NCI-H774 (cell line): ENCODE data around the gene POLR2C.
"Not testable (repeated sequence)": the region's sequence is repeated elsewhere in the genome, so short reads cannot be mapped to it uniquely, and the experiment has no call there.

Experiments used
- DNase-seq: peaks from one replicate; lab custom pipeline; 2025; lab: John Stamatoyannopoulos, UW

Gene POLR2C

DNA sequence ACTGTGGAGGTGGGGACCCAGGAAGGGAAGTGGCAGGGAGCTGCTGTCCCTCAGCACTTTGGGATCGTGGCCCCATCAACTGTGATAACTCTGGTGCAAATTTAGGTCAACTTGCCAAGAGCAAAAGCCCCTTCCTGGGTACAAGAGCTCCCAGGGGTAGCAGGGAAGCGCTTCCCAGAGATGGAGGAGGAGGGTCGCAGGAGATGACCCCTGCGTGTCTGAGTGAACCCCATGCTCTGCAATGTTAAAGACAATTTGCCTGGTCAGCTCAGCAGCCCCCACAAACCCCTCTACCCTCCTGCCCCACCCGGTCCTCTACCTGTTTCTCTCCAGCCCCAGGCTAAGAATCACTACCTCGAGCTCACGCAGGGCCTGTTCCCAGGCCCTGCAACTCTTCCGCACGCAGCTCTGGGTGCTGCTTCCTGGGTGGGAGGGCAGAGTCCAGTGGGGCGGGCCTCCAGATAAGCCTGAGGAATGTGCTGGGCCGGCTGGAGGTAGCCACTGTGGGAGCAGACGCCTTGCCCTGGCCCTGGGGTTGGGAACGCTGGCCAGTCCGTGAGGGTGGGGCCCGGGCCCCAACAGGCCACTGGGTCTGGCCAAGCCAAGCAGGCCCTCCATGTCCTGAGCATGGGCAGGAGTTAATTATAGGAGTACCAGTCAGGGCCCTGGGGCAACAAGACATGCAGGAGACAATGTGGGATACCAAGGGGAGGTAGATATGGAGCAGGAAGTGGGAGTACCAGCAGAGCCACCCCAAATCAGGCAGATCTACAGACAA, 17.7 kb downstream of the POLR2C start:
- no peak for DNase-seq

DNA sequence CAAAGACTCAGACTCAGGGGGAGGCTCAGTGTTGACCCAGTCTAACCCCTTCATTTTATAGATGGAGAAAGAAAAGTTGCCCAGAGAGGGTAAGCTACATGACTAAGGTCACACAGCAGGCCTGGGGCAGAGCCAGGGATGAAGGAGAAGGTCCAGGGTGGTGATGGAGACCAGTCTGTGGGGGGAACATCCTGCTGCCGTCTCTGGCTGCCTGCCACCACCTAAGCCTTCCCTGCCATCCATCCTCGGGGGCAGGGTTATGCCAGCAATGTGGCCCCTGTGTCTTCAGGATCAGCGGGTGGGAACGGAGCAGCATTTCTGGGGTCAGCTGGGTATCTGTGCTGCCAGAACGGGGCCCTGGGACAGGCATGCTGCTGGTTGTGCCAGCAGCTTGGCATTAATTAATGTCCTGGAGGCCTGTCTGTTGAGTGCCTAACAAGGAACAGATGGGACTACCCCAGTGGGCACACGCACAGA, 18.3 kb downstream of the POLR2C start:
- DNase-seq, result no peak

DNA sequence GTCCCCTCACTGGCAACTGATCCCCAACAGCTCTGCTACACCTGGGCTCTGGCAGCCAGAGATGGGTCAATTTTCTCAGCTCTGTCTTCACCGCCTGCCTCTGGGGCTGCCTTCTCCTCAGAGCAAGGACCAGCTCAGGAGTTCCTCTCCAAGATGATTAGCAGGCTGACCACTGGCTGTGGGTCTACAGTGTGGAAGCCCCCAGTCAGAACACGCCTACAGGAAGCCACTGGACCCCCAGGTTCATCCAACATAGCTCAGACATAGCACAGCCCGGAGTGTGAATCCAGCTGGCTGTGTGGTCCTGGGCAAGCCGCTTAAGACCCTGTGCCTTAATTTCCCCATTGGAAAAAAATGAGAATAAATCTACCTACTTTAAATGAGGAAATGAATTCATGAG, 18.9 kb downstream of the POLR2C start:
- DNase-seq, result no peak

DNA sequence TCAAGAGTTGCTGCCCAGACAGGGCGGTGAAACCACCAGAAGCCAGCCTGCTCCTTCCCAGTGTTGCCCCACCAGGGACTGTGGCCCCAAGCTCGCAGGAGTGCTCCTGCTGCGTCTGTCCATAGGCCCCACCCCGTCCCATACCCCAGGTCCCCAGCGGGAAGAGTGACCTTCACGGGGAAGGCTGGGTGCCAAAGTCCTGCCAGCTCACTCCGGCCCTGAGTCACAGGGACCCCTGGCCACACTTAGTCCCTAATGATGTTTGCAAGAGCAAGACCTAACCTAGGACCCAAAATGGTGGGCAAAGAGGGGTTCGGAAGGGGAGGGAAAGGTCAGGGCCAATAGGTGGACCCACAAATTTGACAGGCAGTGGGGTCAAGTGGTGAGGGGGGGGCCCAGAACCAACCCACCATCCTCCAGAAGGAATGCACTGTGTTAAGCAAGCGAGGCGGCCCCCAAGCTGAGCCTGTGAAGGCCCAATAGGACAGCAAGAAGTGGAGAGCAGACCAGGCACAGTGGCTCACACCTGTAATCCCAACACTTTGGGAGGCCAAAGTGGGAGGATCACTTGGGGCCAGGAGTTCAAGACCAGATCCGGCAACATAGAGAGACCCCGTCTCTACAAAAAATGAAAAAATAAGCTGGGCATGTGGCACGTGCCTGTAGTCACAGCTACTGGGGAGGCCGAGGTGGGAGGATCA, 20.5 kb downstream of the POLR2C start:
- DNase-seq, result no peak

DNA sequence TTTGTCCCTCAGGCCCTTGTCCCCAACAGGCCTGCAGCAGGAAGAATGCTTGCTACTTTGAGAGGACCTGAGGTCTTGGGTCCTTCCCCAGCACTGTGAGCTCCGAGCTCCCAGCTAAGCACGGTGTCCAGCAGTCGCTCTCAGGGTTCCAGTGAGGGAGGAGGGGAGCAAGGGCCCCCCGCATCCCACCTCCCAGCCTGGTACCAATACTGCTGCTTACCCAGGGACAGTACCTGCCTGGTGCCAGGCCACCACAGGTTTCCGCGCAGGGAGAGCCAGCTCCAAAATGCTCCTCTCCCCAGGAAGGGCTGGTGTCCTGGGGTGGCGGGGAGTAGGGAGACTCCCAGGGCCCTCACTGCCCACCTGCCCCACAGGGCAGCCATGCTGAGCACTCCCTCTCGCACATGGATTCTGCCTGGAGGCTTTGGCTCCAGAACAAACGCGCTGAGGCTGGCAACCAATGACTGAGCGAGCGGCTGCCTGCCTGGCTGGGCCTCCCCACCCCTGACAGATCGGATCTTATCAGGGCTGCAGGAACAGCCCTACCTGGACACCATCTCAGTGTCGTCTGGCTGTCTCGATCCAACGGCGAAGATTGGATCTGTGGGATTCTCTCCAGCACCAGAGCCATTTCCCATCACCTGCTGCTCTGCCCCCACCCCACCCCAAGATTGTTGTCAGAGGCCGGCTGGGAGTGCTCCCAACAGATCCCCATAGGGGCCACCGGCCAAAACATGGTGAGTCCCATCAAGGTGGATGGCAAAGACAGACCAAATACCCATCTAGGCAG, 21.4 kb downstream of the POLR2C start:
- DNase-seq, result no peak

DNA sequence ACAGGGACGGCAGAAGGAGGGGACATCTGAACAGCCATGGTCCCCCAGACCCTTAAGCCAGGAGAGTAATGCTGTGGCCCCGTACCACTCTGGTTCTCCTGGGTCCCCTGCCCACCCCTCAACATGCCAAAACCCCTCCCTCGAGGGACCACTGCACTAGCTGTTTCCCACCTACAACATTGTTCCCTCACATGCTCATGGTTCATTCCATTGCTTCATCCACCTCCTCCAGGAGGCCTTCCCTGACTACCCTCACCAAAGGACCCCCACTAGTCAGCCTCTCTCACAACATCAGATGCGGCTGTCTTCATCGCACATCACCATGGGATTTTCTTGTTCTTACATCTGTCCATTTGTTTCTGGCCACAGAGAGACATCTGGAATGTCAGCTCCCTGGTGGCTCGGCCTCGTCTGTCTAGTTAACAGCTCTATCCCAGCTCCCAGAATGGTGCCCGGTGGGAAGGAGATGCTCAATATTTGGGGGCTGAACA, 22.1 kb downstream of the POLR2C start:
- no peak for DNase-seq

DNA sequence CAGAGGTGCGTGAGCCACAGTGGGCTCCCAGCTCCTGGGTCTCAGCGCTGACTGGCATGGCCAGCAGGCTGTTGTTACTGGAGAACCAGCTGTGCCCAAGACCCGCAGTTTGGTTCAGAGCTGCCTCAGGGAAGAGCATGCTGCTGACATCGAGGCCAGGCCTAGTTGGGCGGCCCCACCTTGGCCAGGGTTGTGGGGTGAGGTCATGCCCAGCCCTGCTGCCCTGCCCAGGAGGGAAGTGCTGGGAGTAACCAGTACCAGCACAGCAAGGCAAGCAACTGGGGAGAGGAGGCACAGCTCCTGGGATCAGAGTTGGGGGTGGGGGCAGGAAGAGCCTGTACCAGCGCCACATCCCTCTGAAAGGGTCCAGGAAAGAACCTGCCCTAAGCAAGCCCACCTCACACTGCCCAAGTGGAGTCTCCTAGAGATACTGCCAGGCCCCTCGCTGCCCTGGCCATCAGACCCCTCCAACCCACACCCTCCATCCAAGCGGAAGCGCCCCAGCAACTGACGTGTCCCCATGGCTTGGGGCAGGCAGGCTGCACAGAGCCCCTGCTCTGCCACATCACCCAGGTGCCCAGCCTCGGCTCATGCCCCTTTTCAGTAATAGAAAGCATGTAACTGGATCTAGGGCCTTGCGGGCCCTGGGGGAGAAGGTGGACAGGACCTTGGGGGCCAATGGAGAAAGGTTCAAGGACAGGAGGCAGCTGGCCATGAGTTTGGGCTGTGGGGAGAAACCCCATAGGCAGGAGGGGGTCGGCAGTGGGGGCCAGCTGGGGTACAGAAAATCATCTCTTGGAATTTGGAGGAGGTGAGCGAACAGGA, 22.8 kb downstream of the POLR2C start:
- DNase-seq, result no peak

DNA sequence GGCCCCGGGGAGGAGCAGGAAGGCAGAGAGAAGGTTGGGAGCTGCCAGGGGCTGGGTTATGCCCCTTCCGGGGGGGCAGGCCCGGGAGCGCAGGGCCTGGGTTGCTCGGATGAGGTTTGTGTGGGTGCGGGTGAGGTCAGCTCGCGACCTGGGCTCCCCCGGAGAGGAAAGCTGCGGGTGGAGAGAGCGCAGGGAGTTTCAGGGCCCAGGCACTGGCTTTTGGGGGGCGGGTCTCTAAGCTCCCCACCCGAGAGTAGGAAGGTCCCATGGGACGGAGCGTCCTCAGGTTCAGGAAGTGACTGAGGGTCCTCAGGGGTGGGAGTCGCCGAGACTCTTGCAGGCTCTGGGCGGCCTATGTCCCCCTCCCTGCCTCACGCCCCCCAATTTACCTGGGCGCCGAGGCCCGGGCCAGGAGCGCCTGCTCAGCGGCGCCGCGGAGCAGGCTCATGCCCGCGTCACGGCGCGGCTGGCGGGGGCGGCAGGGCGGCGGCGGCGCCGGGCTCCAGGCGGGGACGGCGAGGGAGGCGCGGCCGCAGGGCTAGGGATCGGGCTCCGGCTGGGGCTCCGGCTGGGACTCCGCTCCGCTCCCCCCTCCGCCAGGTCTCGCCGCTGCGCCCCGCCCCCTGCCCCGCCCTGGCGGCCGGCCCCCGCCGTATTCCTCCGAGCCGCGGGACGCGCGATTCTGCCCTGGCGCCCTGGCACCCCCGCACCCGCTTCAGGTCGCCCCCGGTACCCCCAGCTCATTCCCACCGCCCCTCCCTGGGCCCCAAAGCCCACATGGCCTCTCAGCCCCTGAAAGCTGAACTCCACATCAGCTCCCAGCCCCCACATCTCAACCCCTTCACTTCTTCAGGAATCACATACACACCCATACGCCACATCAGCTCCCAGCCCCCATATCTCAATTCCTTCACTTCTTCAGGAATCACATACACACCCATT, 23.7 kb downstream of the POLR2C start, which contains the start of gene DOK4:
TSS of gene DOK4 (minus strand) at position 578 of the 942 bp plus-strand sequence. CDS start 6,986 bp downstream, outside the sequence.
- peak; percentile 56 for DNase-seq

DNA sequence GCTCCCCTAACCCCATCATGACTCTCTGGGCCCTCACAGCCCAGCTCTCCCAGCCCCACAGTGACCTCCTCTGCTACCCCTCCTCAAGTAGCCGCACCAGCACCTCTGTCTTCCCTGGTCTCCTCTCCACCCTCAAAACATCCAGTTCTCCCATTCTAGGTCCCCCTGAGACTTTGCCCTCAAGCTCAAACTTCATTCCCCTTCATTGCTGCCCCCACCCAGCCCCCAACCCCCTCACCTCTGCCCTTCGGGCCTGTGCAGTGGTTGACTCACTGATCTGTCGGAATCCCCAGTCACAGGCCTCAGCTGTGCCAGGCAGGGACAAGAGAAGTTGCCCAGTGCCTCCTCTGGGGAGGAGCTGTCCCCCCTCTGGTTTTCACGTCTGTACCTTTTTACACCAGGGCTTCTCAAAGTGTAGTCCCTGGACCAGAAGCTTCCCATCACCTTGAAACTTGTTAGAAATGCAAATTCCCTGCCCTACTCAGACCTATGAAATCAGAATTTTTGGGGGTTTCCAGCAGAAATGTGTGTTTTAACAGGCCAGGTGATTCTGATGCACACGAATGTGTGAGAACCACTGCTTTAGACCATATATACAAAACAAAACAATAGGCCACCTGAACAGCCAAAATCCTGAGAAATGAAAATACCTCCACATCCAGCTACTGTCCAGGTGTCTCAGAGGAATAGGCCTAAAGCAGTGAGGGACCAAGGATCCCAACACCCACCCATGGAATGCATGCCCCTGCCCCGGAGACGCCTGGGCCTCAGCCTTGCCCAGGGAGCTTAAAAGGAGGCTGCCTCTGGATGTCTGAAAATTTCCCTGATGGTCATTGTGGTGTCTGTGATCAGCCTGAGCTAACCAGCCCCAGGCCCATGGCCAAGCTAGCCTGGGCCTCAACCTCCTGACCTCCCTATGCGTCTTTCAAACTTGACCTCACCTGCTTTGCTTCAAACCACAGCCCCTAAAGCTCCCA, 24.7 kb downstream of the POLR2C start:
- DNase-seq, result no peak

DNA sequence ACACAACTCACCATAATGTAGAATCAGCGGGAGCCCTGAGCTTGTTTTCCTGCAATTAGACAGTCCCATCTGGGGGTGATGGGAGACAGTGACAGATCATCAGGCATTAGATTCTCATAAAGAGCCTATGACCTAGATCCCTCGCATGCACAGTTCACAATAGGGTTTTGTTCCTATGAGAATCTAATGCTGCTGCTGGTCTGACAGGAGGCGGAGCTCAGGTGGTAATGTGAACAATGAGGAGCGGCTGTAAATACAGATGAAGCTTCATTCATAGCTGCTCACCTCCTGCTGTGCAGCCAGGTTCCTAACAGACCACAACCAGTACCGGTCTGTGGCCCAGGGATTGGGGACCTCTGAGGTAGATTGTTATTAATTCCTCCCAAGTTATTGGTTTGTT, 26.8 kb downstream of the POLR2C start:
- no peak for DNase-seq

DNA sequence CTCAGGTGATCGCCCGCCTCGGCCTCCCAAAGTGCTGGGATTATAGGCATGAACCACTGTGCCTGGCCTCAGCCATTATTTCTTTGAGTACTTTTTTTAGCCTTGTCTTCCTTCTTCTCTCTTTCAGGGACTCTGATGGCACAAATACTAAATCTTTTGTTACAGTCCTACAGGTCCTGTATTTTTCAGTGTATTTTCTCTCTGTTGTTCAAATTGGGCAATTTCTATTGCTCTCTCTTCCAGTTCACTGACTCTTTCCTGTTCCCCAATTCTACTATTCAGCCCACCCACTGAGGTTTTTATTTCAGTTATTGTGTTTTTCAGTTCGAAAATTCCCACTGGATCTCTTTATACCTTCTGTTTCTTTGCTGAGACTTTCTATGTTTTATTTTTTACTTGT, 31.3 kb downstream of the POLR2C start:
- DNase-seq, result no peak

DNA sequence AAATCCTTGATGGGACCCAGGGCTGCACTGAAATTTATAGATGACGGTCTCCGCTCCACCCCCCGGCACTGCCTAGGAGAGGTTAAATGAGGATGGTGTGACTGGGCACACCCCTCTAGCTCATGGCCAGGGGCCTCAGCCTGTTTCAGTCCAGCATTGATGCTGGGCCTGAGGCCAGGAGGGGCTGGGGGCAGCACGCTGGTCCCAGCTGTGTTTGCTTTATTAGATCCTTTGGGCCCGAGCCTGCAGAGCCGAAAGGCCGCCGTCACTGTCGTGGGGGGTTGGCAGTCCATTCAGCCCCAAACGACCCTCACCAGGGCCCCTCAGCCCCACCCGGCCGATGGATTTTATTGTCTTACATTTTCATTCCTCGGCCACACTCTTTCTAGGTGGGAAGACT, 34.6 kb downstream of the POLR2C start:
- DNase-seq, result no peak

DNA sequence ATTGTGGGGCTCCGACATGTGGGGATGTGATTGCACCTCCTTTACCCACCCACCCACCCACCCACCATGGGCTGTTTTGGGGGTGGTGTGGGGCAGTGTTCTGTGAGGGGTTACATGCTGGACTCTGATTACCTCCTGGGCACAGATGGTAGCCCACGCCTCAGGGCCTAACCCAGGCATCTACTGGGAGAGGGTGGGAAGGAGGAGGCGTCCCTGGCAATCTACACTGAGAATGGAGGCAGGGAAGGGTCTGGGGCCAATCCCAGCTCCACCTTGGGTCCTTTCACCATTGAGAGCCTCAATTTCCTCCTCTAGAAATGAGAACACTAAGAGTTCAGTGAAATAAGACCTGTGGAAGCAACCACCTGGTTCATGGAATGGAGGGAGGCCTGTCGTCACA, 35.6 kb downstream of the POLR2C start:
- DNase-seq, result no peak

DNA sequence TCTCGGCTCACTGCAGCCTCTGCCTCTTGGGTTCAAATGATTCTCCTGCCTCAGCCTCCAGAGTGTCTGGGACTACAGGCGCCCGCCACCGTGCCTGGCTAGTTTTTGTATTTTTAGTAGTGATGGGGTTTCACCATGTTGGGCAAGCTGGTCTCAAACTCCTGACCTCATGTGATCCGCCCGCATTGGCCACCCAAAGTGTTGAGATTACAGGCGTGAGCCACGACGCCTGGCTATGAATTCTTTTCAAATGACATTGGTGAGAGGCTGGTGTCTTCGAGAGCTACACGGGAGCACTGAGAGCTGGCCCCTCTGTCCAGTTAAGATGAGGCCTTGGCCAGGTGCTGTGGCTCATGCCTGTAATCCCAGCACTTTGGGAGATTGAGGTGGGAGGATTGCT, 37.5 kb downstream of the POLR2C start:
- not testable (repeated sequence) for DNase-seq

DNA sequence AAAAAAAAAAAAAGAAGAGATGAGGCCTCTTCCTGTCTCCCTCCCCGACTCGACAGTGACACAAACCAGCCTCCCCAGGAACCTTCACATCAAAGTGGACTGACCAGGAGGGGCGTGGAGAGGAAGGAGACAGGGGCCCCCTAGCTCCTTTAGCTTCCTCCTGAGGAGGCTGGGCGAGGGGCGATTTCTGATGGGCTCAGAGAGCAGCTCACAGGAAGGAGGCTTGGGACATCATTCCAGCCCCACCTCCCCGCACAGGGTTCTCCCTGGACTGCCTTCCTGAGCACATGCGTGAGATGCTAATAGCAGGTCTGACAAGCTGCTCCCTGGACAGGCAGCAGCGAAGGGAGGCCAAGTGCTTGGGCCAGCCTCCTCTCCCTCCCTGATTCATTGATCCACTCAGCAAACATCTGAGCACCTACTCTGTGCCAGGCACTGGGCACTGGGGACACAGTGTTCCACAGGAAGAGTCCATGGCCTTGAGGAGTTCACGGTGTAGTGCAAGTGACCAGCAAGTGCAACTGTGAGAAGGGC, 38.2 kb downstream of the POLR2C start:
- DNase-seq, result no peak

DNA sequence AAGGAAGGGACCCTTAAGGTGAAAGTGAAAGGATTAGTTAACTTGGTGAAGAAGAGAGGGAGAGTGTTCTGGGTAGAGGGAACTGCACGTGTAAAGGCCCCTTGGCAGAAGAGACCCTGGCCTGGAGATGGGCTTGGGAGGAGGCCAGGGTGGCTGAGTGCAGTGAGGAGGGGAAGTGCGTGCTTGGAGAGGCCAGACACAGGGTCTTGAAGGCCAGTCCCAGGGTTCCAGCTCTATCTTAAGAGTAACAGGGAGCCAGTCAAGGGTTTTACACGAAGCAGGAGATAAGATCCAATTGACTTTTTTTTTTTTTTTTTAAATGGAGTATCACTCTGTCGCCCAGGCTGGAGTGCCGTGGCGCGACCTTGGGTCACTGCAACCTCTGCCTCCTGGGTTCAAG, 39.0 kb downstream of the POLR2C start:
- no peak for DNase-seq

DNA sequence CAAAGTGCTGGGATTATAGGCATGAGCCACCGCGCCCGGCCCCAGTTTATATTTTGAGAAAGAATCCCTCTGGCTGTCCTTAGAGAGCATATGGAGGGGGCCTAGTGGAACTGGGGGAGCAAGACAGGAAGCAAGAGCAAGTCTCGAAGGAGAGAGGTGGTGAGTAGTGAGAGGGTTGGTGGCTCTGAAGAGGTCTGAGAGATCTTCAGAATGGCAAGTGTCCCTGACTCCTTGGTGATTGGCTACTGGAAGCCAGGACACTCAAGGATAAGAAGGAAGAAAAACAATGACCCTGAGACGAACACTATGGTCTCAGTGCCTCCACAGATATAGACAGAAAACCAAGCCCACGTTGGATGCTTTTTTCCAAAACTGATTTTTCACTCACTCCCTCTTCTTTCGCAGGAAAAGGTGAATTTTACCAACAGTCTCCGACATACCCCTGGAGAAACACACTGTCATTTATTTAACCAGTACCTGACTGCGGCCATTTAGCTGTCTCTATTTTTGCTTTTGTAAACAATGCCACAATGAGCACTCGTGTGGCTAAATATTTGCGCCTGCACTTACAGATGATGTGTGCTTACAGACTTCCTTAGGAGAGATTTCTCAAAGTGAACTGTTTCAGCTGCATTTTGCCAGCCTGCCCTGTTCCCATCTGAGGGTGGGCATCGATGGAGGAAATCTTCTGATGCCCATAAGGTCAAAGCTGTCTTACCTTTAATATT, 39.7 kb downstream of the POLR2C start:
- peak; percentile 22 for DNase-seq

DNA sequence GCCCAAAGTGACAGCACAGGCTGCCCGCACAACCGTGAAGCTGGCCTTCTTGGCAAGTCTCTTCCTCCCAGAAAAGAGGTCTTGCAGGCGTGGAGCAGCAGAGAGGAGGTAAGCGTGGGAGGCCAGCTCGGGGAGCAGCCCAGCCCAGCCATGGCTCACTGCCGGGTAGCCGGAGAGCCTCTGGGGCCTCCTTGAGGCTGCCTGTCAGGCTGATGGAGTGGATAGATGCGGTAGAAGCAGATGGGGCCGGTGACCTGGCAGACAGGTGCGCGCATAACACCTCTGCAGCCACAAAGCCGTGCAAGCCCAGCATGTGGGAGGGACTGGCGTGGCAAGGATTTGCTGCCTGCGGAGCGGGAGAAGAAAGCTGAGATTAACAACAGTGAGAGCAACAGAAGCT, 40.9 kb downstream of the POLR2C start:
- DNase-seq, result peak; percentile 13
